Hippocampal formation (tissue), 2 donors: Measurements from ENCODE around the gene EXOC6B.

Experiments used
- DNase-seq, 2 donors: peaks; one replicate each; lab custom pipeline; 2025; lab: John Stamatoyannopoulos, UW

Gene EXOC6B

DNA sequence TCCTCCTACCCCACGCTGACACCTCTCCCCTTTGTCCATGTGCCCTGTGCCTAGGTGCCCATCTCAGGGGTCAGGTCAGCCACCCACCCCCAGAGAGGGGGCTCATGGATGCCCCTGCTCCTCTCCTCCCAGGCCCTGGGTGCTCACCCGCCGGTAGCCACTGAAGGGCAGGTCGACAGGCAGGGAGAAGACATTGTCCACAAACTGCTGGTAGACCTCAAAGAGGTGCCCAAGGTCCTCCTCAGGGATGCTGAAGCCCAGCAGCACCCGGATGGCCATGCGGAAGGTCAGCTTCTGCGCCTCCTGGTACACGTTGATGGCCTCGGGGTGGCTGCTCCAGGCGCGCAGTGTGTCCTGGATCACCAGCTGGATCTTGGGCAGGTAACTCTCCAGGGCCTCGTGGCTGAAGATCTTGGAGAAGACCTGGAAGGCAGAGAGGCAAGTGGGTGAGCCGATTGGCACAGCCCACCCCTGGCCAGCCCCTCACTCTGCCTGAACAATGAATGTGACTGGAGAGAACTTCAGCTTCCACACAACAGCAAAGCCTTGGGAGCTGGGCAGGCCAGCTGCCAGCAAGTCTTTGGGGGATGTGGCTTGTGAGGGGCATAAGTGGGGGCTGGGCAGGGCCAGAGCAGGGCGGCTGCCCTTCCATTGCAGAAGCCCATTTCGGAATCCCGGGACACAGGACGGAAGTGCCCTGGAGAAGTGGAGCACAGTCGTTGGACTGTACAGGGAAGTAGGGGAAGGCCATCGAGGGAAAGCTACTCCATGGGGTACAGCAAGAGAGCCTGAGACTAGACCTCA, 690.6 kb downstream of the EXOC6B start:
- DNase-seq = no peak

- DNase-seq = no peak
Measured at GRCh38 chr2:72134408-72134996, 691.3 kb downstream of the EXOC6B start.

DNA sequence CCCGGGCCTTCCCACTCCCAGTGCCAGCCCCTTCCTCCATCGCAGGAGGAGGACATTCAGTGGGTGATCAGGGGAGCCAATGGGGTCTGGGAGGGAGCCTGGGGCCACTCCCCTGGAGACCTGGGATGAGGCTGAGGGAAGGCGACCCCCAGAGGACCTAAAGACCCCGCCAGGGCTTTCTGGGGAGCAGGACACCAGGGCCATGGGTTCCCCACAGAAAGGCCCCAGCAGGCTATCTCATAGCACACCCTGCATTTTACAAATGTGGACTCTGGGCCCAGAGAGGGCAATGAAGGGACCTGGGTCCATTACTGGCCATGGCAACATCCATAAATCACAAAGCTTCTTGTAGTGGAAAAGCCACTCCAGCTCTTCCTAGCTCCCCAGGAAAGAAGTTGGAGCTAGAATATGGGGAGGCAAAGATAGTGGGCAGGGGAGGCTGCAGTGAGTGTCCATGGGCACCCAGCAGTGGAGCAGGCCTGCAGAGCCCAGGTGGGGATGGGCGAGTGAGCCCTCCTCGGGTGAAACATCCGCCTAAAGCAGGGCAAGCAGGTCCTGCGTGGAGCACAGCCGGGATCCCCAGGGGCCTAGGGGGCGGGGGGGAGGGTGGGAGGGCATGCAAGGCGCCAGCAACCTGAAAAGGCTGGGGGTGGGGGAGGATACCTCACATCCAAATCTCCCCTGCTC, 692.0 kb downstream of the EXOC6B start:
- DNase-seq = no peak

DNA sequence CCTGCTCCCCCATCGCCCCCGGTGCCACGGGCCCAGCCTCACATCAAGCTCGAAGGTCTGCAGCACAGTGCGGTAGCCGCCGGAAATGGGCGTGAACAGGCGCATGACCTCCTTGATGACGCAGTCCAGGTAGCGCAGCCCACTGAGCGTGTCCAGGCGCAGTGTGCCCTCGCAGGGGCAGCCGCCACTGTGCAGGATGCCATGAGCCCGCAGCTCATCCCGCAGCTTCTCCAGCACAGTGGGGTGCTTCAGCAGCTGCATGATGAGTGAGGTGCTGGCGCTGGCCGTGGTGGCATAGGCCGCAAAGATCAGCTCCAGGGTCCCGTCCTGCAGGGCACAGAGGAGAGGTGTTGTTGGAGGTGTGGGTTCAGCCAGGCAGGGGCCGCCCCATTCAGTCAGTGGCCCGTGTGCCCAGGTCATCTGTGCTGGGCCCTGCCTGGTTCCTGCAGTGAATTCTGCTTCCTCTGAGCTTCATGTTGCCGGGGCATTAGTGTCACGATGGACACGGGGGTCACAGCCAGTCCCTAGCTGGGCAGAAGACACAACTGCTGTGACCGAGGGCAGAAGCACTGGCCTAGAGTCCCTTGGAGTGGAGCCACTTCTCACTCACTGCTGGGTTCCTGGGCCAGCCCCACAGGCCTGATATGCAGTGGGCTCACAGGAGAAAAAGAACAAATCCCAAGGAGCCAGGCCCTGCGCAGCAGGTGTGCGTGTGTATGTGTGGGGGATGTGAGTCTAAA, 692.7 kb downstream of the EXOC6B start:
- DNase-seq = no peak

GRCh38 chr2:72131916-72132841, 693.7 kb downstream of the EXOC6B start:
- no peak for DNase-seq

DNA sequence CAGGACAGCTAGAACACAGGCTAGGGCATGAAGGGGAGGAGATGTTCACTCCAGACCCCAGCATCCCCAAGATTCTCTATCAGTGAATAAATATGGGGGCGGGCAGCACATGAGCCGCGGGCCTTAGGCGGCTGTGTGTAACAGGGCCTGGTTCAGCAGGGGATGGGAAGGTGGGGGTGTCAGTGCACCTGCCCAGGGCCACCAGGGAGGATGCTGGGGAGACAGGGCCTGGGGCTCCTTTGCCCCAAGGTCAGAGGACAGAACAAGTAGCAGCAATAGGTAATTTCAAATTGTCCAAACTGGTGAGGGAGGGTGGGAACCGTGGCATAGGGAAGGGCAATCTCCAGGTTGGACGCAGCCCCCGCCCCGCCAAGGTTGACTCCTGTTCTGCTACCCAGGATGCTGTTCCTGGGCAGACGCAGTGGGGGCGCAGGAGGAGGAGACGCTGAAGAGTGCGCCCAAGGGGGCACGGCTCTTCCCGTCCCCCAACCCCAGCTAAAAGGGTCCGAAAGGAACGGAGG, 694.4 kb downstream of the EXOC6B start:
- DNase-seq = no peak

DNA sequence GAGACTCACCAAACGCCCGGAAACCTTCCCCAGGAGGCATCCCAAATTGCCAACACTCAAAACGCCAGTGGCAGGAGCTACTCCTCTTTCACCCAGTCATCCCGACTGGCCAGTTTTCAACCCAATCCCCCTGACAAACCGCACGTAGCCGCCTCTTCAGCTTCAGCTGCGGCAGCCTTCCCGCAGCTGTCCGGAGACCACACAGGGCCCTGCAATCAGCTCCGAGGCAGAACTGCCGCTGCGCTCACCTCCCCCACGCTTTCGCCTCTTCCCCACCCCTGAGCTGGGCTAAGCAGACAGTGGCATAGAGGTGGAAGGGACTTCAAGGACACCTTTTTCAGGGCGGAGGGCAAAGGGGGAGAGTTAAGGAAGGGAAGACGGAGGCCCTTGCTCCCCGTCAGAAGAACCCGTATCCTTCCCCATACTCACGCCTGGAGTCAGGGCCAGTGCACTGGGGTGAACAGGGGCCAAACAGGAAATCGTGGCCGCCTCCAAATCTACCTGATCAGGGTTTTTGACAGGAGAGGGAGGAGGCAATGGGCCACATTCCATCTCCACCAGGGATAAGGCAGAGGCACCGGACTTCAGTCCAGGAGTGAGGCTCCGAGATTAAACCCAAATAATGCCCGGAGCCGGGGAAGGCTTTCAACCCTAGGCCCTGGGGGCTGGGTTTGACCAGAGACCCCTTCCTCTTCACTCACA, 695.0 kb downstream of the EXOC6B start:
- no peak for DNase-seq

- no peak for DNase-seq
Measured at GRCh38 chr2:72129681-72130340, 696.0 kb downstream of the EXOC6B start.

- no peak for DNase-seq
Measured at GRCh38 chr2:72128843-72129227, 697.0 kb downstream of the EXOC6B start.

DNA sequence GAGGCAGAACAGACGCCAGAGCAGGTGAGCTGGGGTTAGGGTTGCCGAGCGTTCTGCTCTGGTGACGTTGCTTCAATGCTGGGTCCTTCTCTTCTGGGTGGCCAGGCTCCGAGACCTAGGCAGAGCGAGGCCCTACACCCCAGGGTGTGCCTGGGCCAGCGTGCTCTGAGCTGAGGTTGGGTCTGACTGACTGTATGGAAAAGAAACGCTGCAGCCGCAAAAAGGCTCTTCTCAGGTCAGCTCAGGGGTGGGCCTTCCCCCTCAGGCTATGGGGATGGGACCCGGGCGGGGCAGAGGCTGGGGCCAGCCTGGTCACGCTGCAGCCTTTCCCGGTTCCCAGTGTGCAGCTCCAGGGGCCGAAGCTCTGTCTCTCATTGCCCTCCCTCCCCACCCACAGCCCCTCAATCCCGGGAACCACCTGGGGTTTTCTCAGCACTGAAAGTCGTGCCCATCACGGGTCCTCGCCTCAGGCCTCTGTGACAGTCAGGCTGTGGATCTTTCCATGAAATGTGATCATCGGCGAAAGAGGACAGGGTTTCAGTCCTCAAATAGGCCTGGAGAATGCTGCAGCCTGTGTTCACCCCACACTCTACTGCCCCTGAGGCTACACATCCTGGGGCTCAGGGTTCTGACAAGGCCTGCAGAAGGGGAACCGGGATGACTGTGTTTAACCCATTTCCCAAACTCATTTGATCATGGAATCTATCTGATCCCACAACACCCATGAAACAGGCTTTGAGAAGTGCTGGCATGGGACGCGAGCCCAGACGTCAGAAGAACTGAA, 697.6 kb downstream of the EXOC6B start:
- no peak for DNase-seq

DNA sequence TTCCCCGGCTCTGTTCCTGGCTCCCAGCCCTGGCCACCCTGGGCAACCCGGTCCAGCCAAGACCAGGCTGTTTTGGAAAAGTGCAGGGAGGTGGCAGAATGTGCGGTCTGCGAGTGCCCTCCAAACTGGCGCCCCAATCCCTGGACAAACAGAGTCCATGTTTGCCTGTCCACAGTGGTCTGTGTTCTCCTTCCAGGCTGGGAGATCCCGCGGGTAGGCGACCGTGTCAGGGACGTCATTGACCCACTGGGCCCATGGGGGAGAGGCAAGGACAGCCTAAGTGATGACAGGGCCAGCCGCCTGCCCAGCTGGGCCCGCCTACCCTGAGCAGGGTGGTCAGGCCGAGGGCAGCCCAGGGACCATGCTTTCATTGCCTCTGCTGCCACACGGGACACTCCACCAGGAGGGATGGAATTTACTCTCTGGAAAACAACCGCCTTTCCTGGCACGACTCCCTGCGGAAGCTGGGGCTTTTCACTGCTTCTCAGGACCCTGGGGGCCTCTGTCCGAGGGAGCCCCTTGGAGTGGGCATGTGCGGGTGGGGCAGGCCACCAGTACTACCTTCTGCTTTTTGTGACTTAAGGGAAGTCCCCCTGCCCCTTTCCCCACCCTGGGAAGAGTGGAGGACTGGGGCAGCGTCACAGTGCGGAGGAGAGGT, 698.3 kb downstream of the EXOC6B start:
- no peak for DNase-seq

DNA sequence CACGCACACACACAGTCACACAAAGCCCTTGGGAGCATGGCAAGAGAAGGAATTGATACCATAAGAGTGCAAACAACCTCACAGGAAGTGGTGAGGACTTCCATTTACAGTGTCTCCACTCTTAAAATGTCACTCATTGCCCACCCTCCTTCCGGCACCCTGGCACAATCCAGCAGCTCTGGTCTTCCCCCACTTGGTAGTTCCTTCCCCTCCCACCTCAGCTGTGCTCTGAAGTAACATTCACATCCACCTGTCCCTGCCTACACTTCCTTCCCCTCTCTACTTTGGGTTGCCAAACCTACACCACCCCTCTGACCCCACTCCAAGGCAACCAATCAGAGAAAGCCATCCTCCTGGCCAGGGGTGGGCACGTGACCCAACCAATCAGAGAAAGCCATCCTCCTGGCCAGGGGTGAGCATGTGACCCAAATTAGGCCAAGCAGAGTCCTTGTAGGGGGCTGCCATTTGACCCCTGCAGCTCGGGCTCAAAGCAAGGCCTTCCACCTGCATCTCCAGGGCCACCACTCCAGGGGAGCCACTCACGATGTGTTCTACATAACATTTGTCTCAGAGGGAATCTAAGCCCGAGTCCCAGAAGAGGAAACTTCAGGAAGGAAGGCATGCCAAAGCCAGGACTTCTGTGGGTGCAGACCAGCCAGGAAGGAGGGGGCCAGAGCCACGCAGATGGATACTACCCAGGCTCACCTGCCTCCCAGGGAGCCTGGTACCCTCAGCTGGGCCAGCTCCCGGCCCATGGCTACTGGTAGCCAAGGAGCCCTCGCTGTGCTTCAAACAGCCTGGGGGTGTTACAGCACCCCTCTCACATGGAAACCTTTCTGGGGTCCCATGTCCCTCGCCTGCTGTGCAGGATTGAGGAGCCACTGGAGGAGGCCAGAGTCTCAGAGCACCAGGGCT, 699.4 kb downstream of the EXOC6B start:
- no peak for DNase-seq
